Gastrocnemius medialis (tissue), 4 donors: ENCODE measurements around the gene CHST11. TPM values are rescaled to one million over a fixed set of nuclear protein-coding genes. Genes with fewer than 3 reads are reported as not detected.

ENCODE experiments used
- ATAC-seq, 2 donors: fragments of 150-250 bp; one replicate each; pipeline ENCODE4 v1.9.1; 2016
- DNase-seq, 2 donors: peaks; one replicate each; pipeline ENCODE4 v3.0.0-alpha.2; 2019
- H3K27ac ChIP-seq, 4 donors: fragments of 200-600 bp; sonication (generic); 1 replicate in 1 of 4; 2 replicates in 3 of 4; pipeline ENCODE4 v1.5.1; 2016 to 2018; ENCODE audit warnings: mild to moderate bottlenecking in 2 of 4, moderate library complexity in 1 of 4
- H3K27me3 ChIP-seq, 3 donors: fragments of 200-600 bp; sonication (generic) in 2 of 3; 1 replicate in 1 of 3; 2 replicates in 2 of 3; pipeline versions ENCODE4 v1.5.1 to v1.6.0; 2016 to 2019; ENCODE audit warnings: mild to moderate bottlenecking in 1 of 3, moderate library complexity in 1 of 3
- H3K36me3 ChIP-seq, 2 donors: fragments of 200-600 bp; sonication (generic) in 1 of 2; one replicate each; pipeline ENCODE4 v1.5.1; 2017 to 2018
- H3K4me1 ChIP-seq, 2 donors: fragments of 200-600 bp; sonication (generic) in 1 of 2; one replicate each; pipeline ENCODE4 v1.5.1; 2016 to 2017; ENCODE audit warnings: mild to moderate bottlenecking in 2 of 2
- H3K4me3 ChIP-seq, 4 donors: fragments of 200-600 bp; sonication (generic) in 3 of 4; 1 replicate in 1 of 4; 2 replicates in 3 of 4; pipeline ENCODE4 v1.5.1; 2016 to 2019; ENCODE audit warnings: mild to moderate bottlenecking in 2 of 4
- H3K9me3 ChIP-seq, 3 donors: fragments of 200-600 bp; sonication (generic) in 2 of 3; 1 replicate in 1 of 3; 2 replicates in 2 of 3; pipeline ENCODE4 v1.5.1; 2016 to 2019
- CTCF ChIP-seq, 5 experiments: fragments of 450-650 bp in 3 of 5; fragments of 200-600 bp in 2 of 5; sonication (generic) in 2 of 5; IDR thresholded peaks in 4 of 5; conservative IDR thresholded peaks in 1 of 5; 1 replicate in 4 of 5; 2 replicates in 1 of 5; pipeline ENCODE4 v1.5.1; 2016 to 2019; ENCODE audit warnings: antibody characterized with exemption in 5 of 5, mild to moderate bottlenecking in 3 of 5, moderate library complexity in 3 of 5
- POLR2A ChIP-seq, 2 donors: fragments of 450-650 bp; IDR thresholded peaks; one replicate each; pipeline ENCODE4 v1.6.1; 2017; ENCODE audit warnings: antibody characterized with exemption in 2 of 2, mild to moderate bottlenecking in 2 of 2, moderate library complexity in 2 of 2
- in situ Hi-C, 4 donors: fragments of 200-750 bp; cut with MboI; loops; one replicate each; pipeline versions ENCODE4 v1.15.0 to v1.8.0; 2017; ENCODE audit warnings: low sequenced_read_pairs in 4 of 4
- intact Hi-C: fragments of 100-400 bp; cut with DNase I; formaldehyde crosslinking; loops from one replicate; pipeline ENCODE4 v1.15.1; 2023; ENCODE audit warnings: low total_unique reads
- total RNA-seq, 4 donors: library from RNA; depleted of rRNA; stranded (reverse); fragments of >200 nt; gene quantifications; one replicate each; pipeline versions ENCODE4 v1.1.0 to v1.2.3, GENCODE V29; 2016

Gene CHST11
- total RNA-seq, 4 donors from 2014 or later: 0.17 to 2.1 (median 1.4) TPM

- intact Hi-C loops: no loop called here
- in situ Hi-C loops: no loop called here
- TF ChIP-seq CTCF (IDR thresholded peaks at IDR 0.05 in 4 of 5, conservative IDR thresholded peaks at IDR 0.05 in 1 of 5) (no peak), POLR2A (IDR thresholded peaks at IDR 0.05) (no peak)
Observed at GRCh38 chr12:104796475-104796862, 339.7 kb downstream of the CHST11 start.

GRCh38 chr12:104799458-104799857, 342.7 kb downstream of the CHST11 start:
- no peak for DNase-seq
- no peaks in the 10 kb centered on the region for H3K36me3 ChIP-seq
- TF ChIP-seq CTCF (IDR thresholded peaks at IDR 0.05 in 4 of 5, conservative IDR thresholded peaks at IDR 0.05 in 1 of 5) (no peak), POLR2A (IDR thresholded peaks at IDR 0.05) (no peak)
- no peaks in the 10 kb centered on the region for H3K27me3 ChIP-seq
- no peak for ATAC-seq
- H3K4me3 ChIP-seq: no peak overlapping the region
- no peak overlapping the region for H3K27ac ChIP-seq
- H3K4me1 ChIP-seq: no peaks in the 10 kb centered on the region
- intact Hi-C loops (no loop called here), in situ Hi-C loops (no loop called here)
- H3K9me3 ChIP-seq: no peaks in the 10 kb centered on the region

More at GRCh38 chr12:104796475-104796862, 339.7 kb downstream of the CHST11 start:
- H3K27ac ChIP-seq: no peak overlapping the region
- H3K36me3 ChIP-seq: no peaks in the 10 kb centered on the region
- DNase-seq (no peak), ATAC-seq (no peak)
- H3K9me3 ChIP-seq: no peaks in the 10 kb centered on the region
- no peak overlapping the region for H3K4me3 ChIP-seq
- H3K4me1 ChIP-seq: peaks cover 3 to 7% of the 10 kb centered on the region in 2 donors
- no peaks in the 10 kb centered on the region for H3K27me3 ChIP-seq

- no peak for TF ChIP-seq CTCF (IDR thresholded peaks at IDR 0.05 in 4 of 5, conservative IDR thresholded peaks at IDR 0.05 in 1 of 5)
- no peak for TF ChIP-seq POLR2A (IDR thresholded peaks at IDR 0.05)
- no peaks in the 10 kb centered on the region for H3K9me3 ChIP-seq
- no peak overlapping the region for H3K27ac ChIP-seq
Observed at GRCh38 chr12:104801005-104801404, 344.3 kb downstream of the CHST11 start.

GRCh38 chr12:104801427-104801826, 344.7 kb downstream of the CHST11 start:
- Histone ChIP-seq H3K27ac (no peak overlapping the region), H3K36me3 (no peaks in the 10 kb centered on the region), H3K4me3 (no peak overlapping the region), H3K27me3 (no peaks in the 10 kb centered on the region), H3K4me1 (no peaks in the 10 kb centered on the region), H3K9me3 (no peaks in the 10 kb centered on the region)
- TF ChIP-seq POLR2A (IDR thresholded peaks at IDR 0.05): no peak
- no peak for TF ChIP-seq CTCF (IDR thresholded peaks at IDR 0.05 in 4 of 5, conservative IDR thresholded peaks at IDR 0.05 in 1 of 5)
- intact Hi-C loops (no loop called here), in situ Hi-C loops (no loop called here)
- no peak for DNase-seq
- ATAC-seq: no peak

More at GRCh38 chr12:104801005-104801404, 344.3 kb downstream of the CHST11 start:
- Histone ChIP-seq H3K36me3 (no peaks in the 10 kb centered on the region), H3K4me3 (no peak overlapping the region), H3K4me1 (no peaks in the 10 kb centered on the region), H3K27me3 (no peaks in the 10 kb centered on the region)
- DNase-seq (no peak), ATAC-seq (no peak)
- intact Hi-C loops: no loop called here
- in situ Hi-C loops: no loop called here

- no peak for TF ChIP-seq POLR2A (IDR thresholded peaks at IDR 0.05)
- no peak for TF ChIP-seq CTCF (IDR thresholded peaks at IDR 0.05 in 4 of 5, conservative IDR thresholded peaks at IDR 0.05 in 1 of 5)
- ATAC-seq (no peak), DNase-seq (no peak)
- intact Hi-C loops: no loop called here
- in situ Hi-C loops: no loop called here
- Histone ChIP-seq H3K27ac (no peak overlapping the region), H3K4me3 (no peak overlapping the region), H3K9me3 (no peaks in the 10 kb centered on the region), H3K36me3 (no peaks in the 10 kb centered on the region), H3K4me1 (no peaks in the 10 kb centered on the region), H3K27me3 (no peaks in the 10 kb centered on the region)
Observed at GRCh38 chr12:104802208-104802607, 345.5 kb downstream of the CHST11 start.
